ENCODE results near the gene VDR. TPM values are rescaled to one million over a fixed set of nuclear protein-coding genes. Genes with fewer than 3 reads are reported as not detected.

The VDR gene
- total RNA-seq, 2 donors from 2014 or later: 124 to 140 TPM

DNA sequence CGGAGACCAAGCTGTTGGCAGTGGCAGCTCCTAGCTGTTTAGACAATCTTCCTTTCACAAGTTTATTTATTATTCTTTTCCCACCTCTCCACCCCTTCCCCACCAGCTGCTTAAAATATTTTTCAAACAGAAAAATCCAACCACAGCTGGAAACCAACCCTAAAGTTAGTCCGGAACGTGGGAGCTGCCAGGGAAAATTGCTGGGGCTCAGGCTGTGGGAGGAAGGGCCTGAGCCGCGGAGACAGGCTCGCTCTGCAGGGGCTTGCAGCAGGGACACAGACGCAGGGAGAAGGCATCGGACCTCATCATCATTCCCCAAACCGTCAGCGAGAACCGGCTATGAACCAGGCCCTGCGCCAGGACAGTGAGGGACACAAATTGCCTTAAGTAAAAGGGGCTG, 42.5 kb upstream of the VDR start:
- no peaks in the 10 kb centered on the region for H3K27me3 ChIP-seq
- no peaks in the 10 kb centered on the region for H3K36me3 ChIP-seq
- H3K4me3 ChIP-seq: no peak overlapping the region
- intact Hi-C loops (cut with DNase I): no loop called here
- no peak for DNase-seq
- H3K4me1 ChIP-seq: peaks cover 12% of the 10 kb centered on the region
- H3K9ac ChIP-seq (ENCODE audit: low read depth in 2 of 2, low read length in 2 of 2): peak overlapping the region in 1 of 2 donors; percentile 48
- H3K9me3 ChIP-seq: no peaks in the 10 kb centered on the region
- H3K27ac ChIP-seq: no peak overlapping the region
- TF ChIP-seq CTCF (IDR thresholded peaks at IDR 0.05): no peak

- Histone ChIP-seq H3K27ac (no peak overlapping the region), H3K27me3 (no peaks in the 10 kb centered on the region), H3K9ac (ENCODE audit: low read depth in 2 of 2, low read length in 2 of 2) (peak overlapping the region in 1 of 2 donors; percentile 48), H3K36me3 (no peaks in the 10 kb centered on the region), H3K4me1 (peaks cover 12% of the 10 kb centered on the region), H3K9me3 (no peaks in the 10 kb centered on the region), H3K4me3 (no peak overlapping the region)
- DNase-seq: no peak
- intact Hi-C loops (cut with DNase I): no loop called here
- no peak for TF ChIP-seq CTCF (IDR thresholded peaks at IDR 0.05)
Measured at GRCh38 chr12:47946413-47947323, 41.9 kb upstream of the VDR start.

- Histone ChIP-seq H3K4me3 (no peak overlapping the region), H3K36me3 (no peaks in the 10 kb centered on the region), H3K27me3 (no peaks in the 10 kb centered on the region), H3K9ac (ENCODE audit: low read depth in 2 of 2, low read length in 2 of 2) (peak overlapping the region in 1 of 2 donors; percentile 30), H3K9me3 (no peaks in the 10 kb centered on the region), H3K27ac (peak overlapping the region; percentile 61), H3K4me1 (peaks cover 12% of the 10 kb centered on the region)
- peak; percentile 59 for DNase-seq
- intact Hi-C loops (cut with DNase I): no loop called here
- TF ChIP-seq CTCF (IDR thresholded peaks at IDR 0.05): no peak
Measured at GRCh38 chr12:47945341-47945728, 40.5 kb upstream of the VDR start.

DNA sequence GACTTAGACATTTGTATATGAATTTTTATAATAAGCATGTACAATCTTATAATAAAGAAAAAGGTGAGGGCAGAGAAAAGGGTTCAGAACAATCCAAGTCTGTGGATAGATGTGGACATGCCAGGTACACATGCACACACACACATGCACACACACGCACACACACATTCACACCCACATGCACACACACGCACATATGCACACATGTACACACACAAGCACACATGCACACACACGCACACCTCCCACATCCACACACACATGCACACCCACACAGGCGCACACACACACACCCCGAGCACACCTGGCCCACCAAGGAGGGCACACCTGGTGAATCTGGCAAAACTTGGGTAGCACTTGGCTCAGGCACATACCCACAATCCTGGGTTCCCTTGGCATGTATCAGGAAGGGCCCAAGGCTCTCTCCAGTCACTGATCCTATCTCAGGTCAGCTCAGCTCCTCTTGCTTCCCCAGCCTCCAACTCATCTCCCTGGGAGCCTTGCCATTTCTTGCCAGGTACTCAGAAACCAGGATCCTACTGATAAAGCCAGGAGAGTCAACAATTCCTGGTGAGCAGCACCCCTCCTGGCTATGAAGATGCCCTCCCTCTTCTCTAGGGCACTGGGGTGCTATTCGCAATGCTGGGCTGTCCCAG, 40.0 kb upstream of the VDR start:
- Histone ChIP-seq H3K9ac (ENCODE audit: low read depth in 2 of 2, low read length in 2 of 2) (peak overlapping the region in 1 of 2 donors; percentile 30), H3K36me3 (no peaks in the 10 kb centered on the region), H3K27ac (peak overlapping the region; percentile 61), H3K9me3 (no peaks in the 10 kb centered on the region), H3K27me3 (no peaks in the 10 kb centered on the region), H3K4me1 (peaks cover 10% of the 10 kb centered on the region), H3K4me3 (no peak overlapping the region)
- DNase-seq: no peak
- intact Hi-C loops (cut with DNase I): no loop called here
- TF ChIP-seq CTCF (IDR thresholded peaks at IDR 0.05): no peak

DNA sequence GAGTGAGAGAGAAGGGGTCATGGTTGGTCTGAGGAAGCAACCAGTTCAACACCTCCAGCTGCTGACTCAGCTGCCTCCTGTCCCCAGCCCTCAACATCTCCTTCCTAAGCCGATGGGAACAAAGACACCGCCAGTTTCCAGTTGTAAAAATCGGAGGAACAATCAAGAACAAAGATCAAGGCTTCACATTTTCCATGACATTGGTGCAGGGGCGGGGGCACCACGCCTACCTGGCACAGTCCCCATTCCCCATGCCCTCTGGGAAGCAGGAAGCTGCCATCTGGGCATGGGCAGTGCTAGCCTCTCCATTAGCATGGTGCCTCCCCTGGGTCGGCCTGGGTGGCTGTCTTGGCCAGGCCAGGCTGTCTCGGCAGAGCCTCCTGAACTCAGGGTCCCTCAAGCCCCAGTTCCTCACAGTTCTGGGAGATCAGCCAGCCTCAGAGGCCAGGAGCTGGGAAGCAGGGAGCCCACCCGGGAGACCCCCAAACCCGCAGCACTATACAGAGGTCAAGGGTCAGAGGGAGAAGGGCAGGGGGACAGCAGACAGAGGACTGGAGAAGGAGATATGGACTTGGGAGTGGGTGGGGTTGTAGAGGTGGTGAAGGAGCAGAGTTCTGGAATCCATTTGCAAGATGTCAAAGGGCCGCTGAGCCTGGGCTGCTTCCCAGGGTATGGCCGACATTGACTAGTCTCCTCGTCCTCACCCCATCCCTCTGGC, 39.0 kb upstream of the VDR start:
- intact Hi-C loops (cut with DNase I): no loop called here
- Histone ChIP-seq H3K27ac (peak overlapping the region; percentile 55), H3K9ac (ENCODE audit: low read depth in 2 of 2, low read length in 2 of 2) (peak overlapping the region; percentile 14 to 64), H3K36me3 (no peaks in the 10 kb centered on the region), H3K27me3 (no peaks in the 10 kb centered on the region), H3K4me1 (peaks cover 7% of the 10 kb centered on the region), H3K9me3 (no peaks in the 10 kb centered on the region), H3K4me3 (no peak overlapping the region)
- peak; percentile 93 for DNase-seq
- no peak for TF ChIP-seq CTCF (IDR thresholded peaks at IDR 0.05)
